ENCODE data around the gene ATXN1. TPM values are rescaled to one million over a fixed set of nuclear protein-coding genes. Genes with fewer than 3 reads are reported as not detected.

The ATXN1 gene
- total RNA-seq, 4 donors from 2014 or later = 42.4 to 74.9 (median 52.1) TPM

GRCh38 chr6:16333580-16333979, 427.7 kb downstream of the ATXN1 start:
- WGBS = 72% methylated on average over 3 of the region's 3 CpGs
- no peak for DNase-seq (ENCODE audit: extremely low spot score)
- H3K9me3 ChIP-seq = no peaks in the 10 kb centered on the region
- no peak overlapping the region for H3K27ac ChIP-seq (replicated peaks in 1 of 4)
- no peak overlapping the region for H3K4me3 ChIP-seq
- no peaks in the 10 kb centered on the region for H3K27me3 ChIP-seq
- intact Hi-C loops (cut with DNase I) = loop anchor here (5.0 to 10.0 kb wide), 3 partner anchors 179 to 631 kb away; partner anchors contain the start of gene ATXN1
- TF ChIP-seq POLR2AphosphoS5 (IDR thresholded peaks at IDR 0.05) (no peak), CTCF (IDR thresholded peaks at IDR 0.05) (no peak), EP300 (IDR thresholded peaks at IDR 0.05) (no peak), POLR2A (IDR thresholded peaks at IDR 0.05; ENCODE audit: low read depth) (no peak)
- no peaks in the 10 kb centered on the region for H3K36me3 ChIP-seq
- peaks cover 56 to 65% (median 64%) of the 10 kb centered on the region in 4 donors for H3K4me1 ChIP-seq

GRCh38 chr6:16332175-16332542, 429.1 kb downstream of the ATXN1 start:
- H3K9me3 ChIP-seq = no peaks in the 10 kb centered on the region
- DNase-seq (ENCODE audit: extremely low spot score) = no peak
- H3K4me1 ChIP-seq = peaks cover 41 to 50% (median 50%) of the 10 kb centered on the region in 4 donors
- H3K36me3 ChIP-seq = peaks cover 5 to 12% (median 9%) of the 10 kb centered on the region in 4 donors
- no peaks in the 10 kb centered on the region for H3K27me3 ChIP-seq
- intact Hi-C loops (cut with DNase I) = loop anchor here (1.0 to 10.0 kb wide), 4 partner anchors 77 to 633 kb away; partner anchors contain the start of gene ATXN1
- 8% methylated on average over 7 of the region's 7 CpGs for WGBS
- H3K27ac ChIP-seq (replicated peaks in 1 of 4) = no peak overlapping the region
- no peak overlapping the region for H3K4me3 ChIP-seq
- peak; percentile 90 to 95 (median 91) for TF ChIP-seq CTCF (IDR thresholded peaks at IDR 0.05)
- TF ChIP-seq POLR2AphosphoS5 (IDR thresholded peaks at IDR 0.05) = peak in 1 of 2 donors; percentile 27
- TF ChIP-seq EP300 (IDR thresholded peaks at IDR 0.05) = no peak
- no peak for TF ChIP-seq POLR2A (IDR thresholded peaks at IDR 0.05; ENCODE audit: low read depth)

- peaks cover 11 to 18% (median 15%) of the 10 kb centered on the region in 4 donors for H3K36me3 ChIP-seq
- no peak overlapping the region for H3K27ac ChIP-seq (replicated peaks in 1 of 4)
- H3K4me1 ChIP-seq = peaks cover 36 to 45% (median 44%) of the 10 kb centered on the region in 4 donors
- DNase-seq (ENCODE audit: extremely low spot score) = no peak
- peak; percentile 86 to 93 (median 88) for TF ChIP-seq CTCF (IDR thresholded peaks at IDR 0.05)
- peak in 1 of 2 donors; percentile 32 for TF ChIP-seq POLR2AphosphoS5 (IDR thresholded peaks at IDR 0.05)
- peak; percentile 7 for TF ChIP-seq POLR2A (IDR thresholded peaks at IDR 0.05; ENCODE audit: low read depth)
- TF ChIP-seq EP300 (IDR thresholded peaks at IDR 0.05) = no peak
- H3K27me3 ChIP-seq = no peaks in the 10 kb centered on the region
- WGBS = 32% methylated on average over 11 of the region's 11 CpGs
- intact Hi-C loops (cut with DNase I) = loop anchor here (1.0 to 10.0 kb wide), 4 partner anchors 78 to 633 kb away; partner anchors contain the start of gene ATXN1
- H3K9me3 ChIP-seq = no peaks in the 10 kb centered on the region
- H3K4me3 ChIP-seq = no peak overlapping the region
Measured at GRCh38 chr6:16331384-16332174, 429.7 kb downstream of the ATXN1 start.

GRCh38 chr6:16329233-16329632, 432.0 kb downstream of the ATXN1 start:
- Histone ChIP-seq H3K27ac (replicated peaks in 1 of 4) (no peak overlapping the region), H3K4me1 (peaks cover 23 to 37% (median 32%) of the 10 kb centered on the region in 4 donors), H3K9me3 (no peaks in the 10 kb centered on the region), H3K4me3 (no peak overlapping the region), H3K27me3 (no peaks in the 10 kb centered on the region), H3K36me3 (peaks cover 11 to 29% (median 24%) of the 10 kb centered on the region in 4 donors)
- DNase-seq (ENCODE audit: extremely low spot score) = no peak
- WGBS = 88% methylated on average over 6 of the region's 6 CpGs
- TF ChIP-seq EP300 (IDR thresholded peaks at IDR 0.05) = no peak
- no peak for TF ChIP-seq POLR2A (IDR thresholded peaks at IDR 0.05; ENCODE audit: low read depth)
- TF ChIP-seq CTCF (IDR thresholded peaks at IDR 0.05) = no peak
- TF ChIP-seq POLR2AphosphoS5 (IDR thresholded peaks at IDR 0.05) = no peak
- intact Hi-C loops (cut with DNase I) = no loop called here
